HepG2 (cell line): ENCODE results near the gene TLR9. TPM values are rescaled to one million over a fixed set of nuclear protein-coding genes. Genes with fewer than 3 reads are reported as not detected.

ENCODE experiments used
- ARNTL ChIP-seq: sonication (generic); formaldehyde crosslinking; IDR thresholded peaks from 2 replicates; pipeline ENCODE4 v1.4.0; 2020; ENCODE audit warnings: mild to moderate bottlenecking, missing genetic modification reagents
- CEBPB ChIP-seq: IDR thresholded peaks from 2 replicates; pipeline ENCODE4 v1.6.1; 2011; ENCODE audit warnings: low read depth, low read length, improper control_type of control experiment, borderline replicate concordance
- CHD2 ChIP-seq: IDR thresholded peaks from 2 replicates; pipeline ENCODE4 v1.6.1; 2011; ENCODE audit warnings: low read depth, low read length, improper control_type of control experiment
- DNMT3B ChIP-seq: conservative IDR thresholded peaks from 2 replicates; pipeline ENCODE4 v1.6.1; 2016; ENCODE audit warnings: missing biosample characterization, control low read depth
- NFE2L1 ChIP-seq: sonication (generic); formaldehyde crosslinking; IDR thresholded peaks from 2 replicates; pipeline ENCODE4 v1.4.0; 2020; ENCODE audit warnings: missing genetic modification reagents, mild to moderate bottlenecking, borderline replicate concordance
- RCOR2 ChIP-seq: IDR thresholded peaks from 2 replicates; pipeline ENCODE4 v1.6.1; 2016; ENCODE audit warnings: missing biosample characterization, missing genetic modification reagents
- SALL2 ChIP-seq: sonication (generic); formaldehyde crosslinking; IDR thresholded peaks from 2 replicates; pipeline ENCODE4 v1.8.1; 2023; ENCODE audit warnings: mild to moderate bottlenecking, missing genetic modification reagents, inconsistent platforms
- ZFAT ChIP-seq: sonication (generic); formaldehyde crosslinking; conservative IDR thresholded peaks from 2 replicates; pipeline ENCODE4 v1.8.1; 2023; ENCODE audit warnings: missing genetic modification reagents, inconsistent platforms
- ZFP36L1 ChIP-seq: sonication (generic); formaldehyde crosslinking; IDR thresholded peaks from 2 replicates; pipeline ENCODE4 v1.8.0; 2022; ENCODE audit warnings: mild to moderate bottlenecking, missing genetic modification reagents, moderate library complexity
- ZMYM4 ChIP-seq: sonication (generic); formaldehyde crosslinking; IDR thresholded peaks from 2 replicates; pipeline ENCODE4 v1.8.1; 2023; ENCODE audit warnings: mild to moderate bottlenecking, missing genetic modification reagents
- ZNF367 ChIP-seq: sonication (generic); formaldehyde crosslinking; IDR thresholded peaks from 2 replicates; pipeline ENCODE4 v1.4.0; 2020; ENCODE audit warnings: missing genetic modification reagents, borderline replicate concordance
- ZNF484 ChIP-seq: sonication (generic); formaldehyde crosslinking; IDR thresholded peaks from 2 replicates; pipeline ENCODE4 v1.5.1; 2020; ENCODE audit warnings: mild to moderate bottlenecking, low read depth, missing genetic modification reagents, borderline replicate concordance
- ZNF766 ChIP-seq: sonication (generic); formaldehyde crosslinking; IDR thresholded peaks from 2 replicates; pipeline ENCODE4 v1.5.0; 2020; ENCODE audit warnings: missing genetic modification reagents, borderline replicate concordance
- ZNF781 ChIP-seq: sonication (generic); formaldehyde crosslinking; IDR thresholded peaks from 2 replicates; pipeline ENCODE4 v1.5.1; 2020; ENCODE audit warnings: borderline replicate concordance, mild to moderate bottlenecking, missing genetic modification reagents; ENCODE audit errors: not compliant biosample characterization
- polyA plus RNA-seq, 8 experiments: library from polyadenylated mRNA; depleted of rRNA in 3 of 8; stranded (reverse) in 7 of 8; unstranded in 1 of 8; fragments of >200 nt; fragmentation: Illumina TruSeq in 4 of 8; extraction: Trizol in 4 of 8; gene quantifications; 2 replicates each; pipeline versions ENCODE4 v1.2.1 to v1.2.3, GENCODE V29; 2011 to 2016; ENCODE audit warnings: low read depth in 4 of 8, missing spikeins in 1 of 8, mixed read lengths in 1 of 8; ENCODE audit not compliant: insufficient read depth in 1 of 8
- total RNA-seq, 5 experiments: library from RNA; depleted of rRNA; stranded (reverse); fragments of >200 nt; fragmentation: Illumina TruSeq; extraction: Trizol; gene quantifications; 2 replicates each; pipeline ENCODE4 v1.2.3, GENCODE V29; 2016; ENCODE audit warnings: low read depth in 1 of 5
- TF ChIP-seq, protein P1 (sequence below): sonication (generic); formaldehyde crosslinking; IDR thresholded peaks from 2 replicates; pipeline ENCODE4; 2020; ENCODE audit warnings: missing genetic modification reagents, mild to moderate bottlenecking, borderline replicate concordance
- TF ChIP-seq, protein P2 (sequence below): sonication (generic); IDR thresholded peaks from 2 replicates; pipeline ENCODE4 v1.6.1; 2016; ENCODE audit warnings: low read depth, borderline replicate concordance
- TF ChIP-seq, protein P3 (sequence below): sonication (generic); formaldehyde crosslinking; IDR thresholded peaks from 2 replicates; pipeline ENCODE4 v1.8.1; 2023; ENCODE audit warnings: missing genetic modification reagents, mild to moderate bottlenecking, borderline replicate concordance
- TF ChIP-seq, protein P4 (sequence below), 2 experiments: sonication (generic) in 1 of 2; formaldehyde crosslinking in 1 of 2; IDR thresholded peaks; 2 replicates each; pipeline versions ENCODE4 v1.4.0 to v1.6.1; 2016 to 2020; ENCODE audit warnings: borderline replicate concordance in 1 of 2, low read depth in 1 of 2, mild to moderate bottlenecking in 1 of 2, missing genetic modification reagents in 1 of 2
- TF ChIP-seq, protein P5 (sequence below): sonication (generic); formaldehyde crosslinking; IDR thresholded peaks from 2 replicates; pipeline ENCODE4 v1.4.0; 2020; ENCODE audit warnings: low read depth, mild to moderate bottlenecking, missing genetic modification reagents

TLR9 gene
- total and polyA plus RNA-seq, 2 of the 13 experiments (the other 11 are each of a cell fraction or from before 2014, with no cell fraction given) = not detected

DNA sequence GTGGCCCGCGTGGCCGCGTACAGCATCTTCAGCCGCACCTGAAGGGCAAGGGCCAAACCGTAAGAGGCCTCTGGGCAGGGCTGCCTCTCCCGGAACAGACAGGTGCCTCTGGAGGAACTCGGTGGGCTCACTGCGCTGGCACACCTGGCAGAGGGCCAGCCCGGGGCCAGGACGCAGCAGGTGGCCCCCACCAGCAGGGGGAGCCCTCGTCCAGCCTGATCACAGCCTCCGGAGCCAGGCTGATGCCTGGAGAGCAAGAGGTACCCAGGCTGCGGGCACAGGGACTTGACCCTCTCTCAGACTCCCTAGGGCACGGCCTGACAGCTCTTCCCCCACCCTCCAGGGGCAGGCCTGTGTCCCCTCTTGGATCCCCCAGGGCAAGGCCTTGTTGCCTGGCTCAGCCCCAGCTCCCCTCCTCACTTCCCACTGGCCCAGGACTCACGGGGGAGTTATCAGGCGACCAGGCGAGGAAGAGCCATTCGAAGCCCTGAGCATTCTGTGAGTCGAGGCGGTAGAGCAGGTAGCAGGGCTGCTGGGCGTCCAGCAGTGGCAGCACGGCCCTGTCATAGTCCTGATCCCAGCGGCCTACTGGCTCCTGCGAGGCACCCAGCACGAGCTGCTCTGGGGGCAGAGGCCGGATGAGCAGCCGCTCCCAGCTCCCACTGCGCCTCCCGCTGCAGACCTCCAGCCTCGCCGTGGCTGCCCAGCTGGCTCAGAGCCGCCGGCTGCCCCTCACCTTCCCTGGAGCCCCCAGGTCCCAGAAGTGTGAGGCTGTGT is 6.2 kb upstream of the TLR9 start (continued):
- TF ChIP-seq CHD2 (no peak), NFE2L1 (CRISPR knock-in tag) (no peak), RCOR2 (no peak), ARNTL (no peak), CEBPB (no peak), ZNF484 (CRISPR knock-in tag) (no peak), SALL2 (CRISPR knock-in tag) (no peak), ZFP36L1 (CRISPR knock-in tag) (no peak), ZMYM4 (CRISPR knock-in tag) (no peak), ZNF766 (CRISPR knock-in tag) (no peak), DNMT3B (CRISPR knock-in tag) (no peak), ZNF367 (CRISPR knock-in tag) (no peak), ZFAT (no peak), ZNF781 (CRISPR knock-in tag) (no peak)
- TF ChIP-seq, protein P1, sequence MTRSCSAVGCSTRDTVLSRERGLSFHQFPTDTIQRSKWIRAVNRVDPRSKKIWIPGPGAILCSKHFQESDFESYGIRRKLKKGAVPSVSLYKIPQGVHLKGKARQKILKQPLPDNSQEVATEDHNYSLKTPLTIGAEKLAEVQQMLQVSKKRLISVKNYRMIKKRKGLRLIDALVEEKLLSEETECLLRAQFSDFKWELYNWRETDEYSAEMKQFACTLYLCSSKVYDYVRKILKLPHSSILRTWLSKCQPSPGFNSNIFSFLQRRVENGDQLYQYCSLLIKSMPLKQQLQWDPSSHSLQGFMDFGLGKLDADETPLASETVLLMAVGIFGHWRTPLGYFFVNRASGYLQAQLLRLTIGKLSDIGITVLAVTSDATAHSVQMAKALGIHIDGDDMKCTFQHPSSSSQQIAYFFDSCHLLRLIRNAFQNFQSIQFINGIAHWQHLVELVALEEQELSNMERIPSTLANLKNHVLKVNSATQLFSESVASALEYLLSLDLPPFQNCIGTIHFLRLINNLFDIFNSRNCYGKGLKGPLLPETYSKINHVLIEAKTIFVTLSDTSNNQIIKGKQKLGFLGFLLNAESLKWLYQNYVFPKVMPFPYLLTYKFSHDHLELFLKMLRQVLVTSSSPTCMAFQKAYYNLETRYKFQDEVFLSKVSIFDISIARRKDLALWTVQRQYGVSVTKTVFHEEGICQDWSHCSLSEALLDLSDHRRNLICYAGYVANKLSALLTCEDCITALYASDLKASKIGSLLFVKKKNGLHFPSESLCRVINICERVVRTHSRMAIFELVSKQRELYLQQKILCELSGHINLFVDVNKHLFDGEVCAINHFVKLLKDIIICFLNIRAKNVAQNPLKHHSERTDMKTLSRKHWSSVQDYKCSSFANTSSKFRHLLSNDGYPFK (CRISPR knock-in tag) = no peak
- TF ChIP-seq, protein P2, sequence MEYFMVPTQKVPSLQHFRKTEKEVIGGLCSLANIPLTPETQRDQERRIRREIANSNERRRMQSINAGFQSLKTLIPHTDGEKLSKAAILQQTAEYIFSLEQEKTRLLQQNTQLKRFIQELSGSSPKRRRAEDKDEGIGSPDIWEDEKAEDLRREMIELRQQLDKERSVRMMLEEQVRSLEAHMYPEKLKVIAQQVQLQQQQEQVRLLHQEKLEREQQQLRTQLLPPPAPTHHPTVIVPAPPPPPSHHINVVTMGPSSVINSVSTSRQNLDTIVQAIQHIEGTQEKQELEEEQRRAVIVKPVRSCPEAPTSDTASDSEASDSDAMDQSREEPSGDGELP = no peak
- TF ChIP-seq, protein P3, sequence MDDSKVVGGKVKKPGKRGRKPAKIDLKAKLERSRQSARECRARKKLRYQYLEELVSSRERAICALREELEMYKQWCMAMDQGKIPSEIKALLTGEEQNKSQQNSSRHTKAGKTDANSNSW (CRISPR knock-in tag) = no peak
- TF ChIP-seq, protein P4, sequence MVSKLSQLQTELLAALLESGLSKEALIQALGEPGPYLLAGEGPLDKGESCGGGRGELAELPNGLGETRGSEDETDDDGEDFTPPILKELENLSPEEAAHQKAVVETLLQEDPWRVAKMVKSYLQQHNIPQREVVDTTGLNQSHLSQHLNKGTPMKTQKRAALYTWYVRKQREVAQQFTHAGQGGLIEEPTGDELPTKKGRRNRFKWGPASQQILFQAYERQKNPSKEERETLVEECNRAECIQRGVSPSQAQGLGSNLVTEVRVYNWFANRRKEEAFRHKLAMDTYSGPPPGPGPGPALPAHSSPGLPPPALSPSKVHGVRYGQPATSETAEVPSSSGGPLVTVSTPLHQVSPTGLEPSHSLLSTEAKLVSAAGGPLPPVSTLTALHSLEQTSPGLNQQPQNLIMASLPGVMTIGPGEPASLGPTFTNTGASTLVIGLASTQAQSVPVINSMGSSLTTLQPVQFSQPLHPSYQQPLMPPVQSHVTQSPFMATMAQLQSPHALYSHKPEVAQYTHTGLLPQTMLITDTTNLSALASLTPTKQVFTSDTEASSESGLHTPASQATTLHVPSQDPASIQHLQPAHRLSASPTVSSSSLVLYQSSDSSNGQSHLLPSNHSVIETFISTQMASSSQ (IDR thresholded peaks at IDR 0.05; ENCODE audit: low read depth) = no peak
- TF ChIP-seq, protein P4 (CRISPR knock-in tag; IDR thresholded peaks at IDR 0.05; ENCODE audit: borderline replicate concordance) = peak; percentile 53; the same call in 1 of the 2 replicates
- TF ChIP-seq, protein P5, sequence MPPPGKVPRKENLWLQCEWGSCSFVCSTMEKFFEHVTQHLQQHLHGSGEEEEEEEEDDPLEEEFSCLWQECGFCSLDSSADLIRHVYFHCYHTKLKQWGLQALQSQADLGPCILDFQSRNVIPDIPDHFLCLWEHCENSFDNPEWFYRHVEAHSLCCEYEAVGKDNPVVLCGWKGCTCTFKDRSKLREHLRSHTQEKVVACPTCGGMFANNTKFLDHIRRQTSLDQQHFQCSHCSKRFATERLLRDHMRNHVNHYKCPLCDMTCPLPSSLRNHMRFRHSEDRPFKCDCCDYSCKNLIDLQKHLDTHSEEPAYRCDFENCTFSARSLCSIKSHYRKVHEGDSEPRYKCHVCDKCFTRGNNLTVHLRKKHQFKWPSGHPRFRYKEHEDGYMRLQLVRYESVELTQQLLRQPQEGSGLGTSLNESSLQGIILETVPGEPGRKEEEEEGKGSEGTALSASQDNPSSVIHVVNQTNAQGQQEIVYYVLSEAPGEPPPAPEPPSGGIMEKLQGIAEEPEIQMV = no peak
